GM06990 (cell line): Measurements from ENCODE around the gene SARM1.

Experiments
- DNase-seq: peaks from one replicate; pipeline ENCODE4 v3.0.0-alpha.2; 2011; ENCODE audit not compliant: insufficient read length; ENCODE audit errors: extremely low read depth
- H3K27me3 ChIP-seq: replicated peaks from 2 replicates; pipeline ENCODE4 v1.6.0; 2011; ENCODE audit warnings: low read length; ENCODE audit not compliant: control insufficient read depth, insufficient read depth
- H3K36me3 ChIP-seq: 2 replicates; pipeline ENCODE4 v1.5.1; 2011; ENCODE audit warnings: low read length; ENCODE audit not compliant: control insufficient read depth, insufficient read depth
- H3K4me3 ChIP-seq: replicated peaks from 2 replicates; pipeline ENCODE4 v1.5.1; 2011; ENCODE audit warnings: low read depth, mild to moderate bottlenecking, control low read depth, low read length
- TF ChIP-seq, protein P1 (sequence below): IDR thresholded peaks from 2 replicates; pipeline ENCODE4 v1.5.1; 2011; ENCODE audit warnings: low read length, control low read depth, mild to moderate bottlenecking, inconsistent platforms; ENCODE audit not compliant: insufficient read depth, poor library complexity, severe bottlenecking

SARM1 gene

GRCh38 chr17:28371245-28372202 is at the start of gene SARM1:
Gene SARM1, plus strand, starts transcription at chr17:28371694. Its CDS starts 339 bp downstream, at chr17:28372033.
- peak within 1 kb of the TSS; percentile 86 for H3K4me3 ChIP-seq
- no peaks in the 10 kb centered on the region for H3K36me3 ChIP-seq
- TF ChIP-seq, protein P1, sequence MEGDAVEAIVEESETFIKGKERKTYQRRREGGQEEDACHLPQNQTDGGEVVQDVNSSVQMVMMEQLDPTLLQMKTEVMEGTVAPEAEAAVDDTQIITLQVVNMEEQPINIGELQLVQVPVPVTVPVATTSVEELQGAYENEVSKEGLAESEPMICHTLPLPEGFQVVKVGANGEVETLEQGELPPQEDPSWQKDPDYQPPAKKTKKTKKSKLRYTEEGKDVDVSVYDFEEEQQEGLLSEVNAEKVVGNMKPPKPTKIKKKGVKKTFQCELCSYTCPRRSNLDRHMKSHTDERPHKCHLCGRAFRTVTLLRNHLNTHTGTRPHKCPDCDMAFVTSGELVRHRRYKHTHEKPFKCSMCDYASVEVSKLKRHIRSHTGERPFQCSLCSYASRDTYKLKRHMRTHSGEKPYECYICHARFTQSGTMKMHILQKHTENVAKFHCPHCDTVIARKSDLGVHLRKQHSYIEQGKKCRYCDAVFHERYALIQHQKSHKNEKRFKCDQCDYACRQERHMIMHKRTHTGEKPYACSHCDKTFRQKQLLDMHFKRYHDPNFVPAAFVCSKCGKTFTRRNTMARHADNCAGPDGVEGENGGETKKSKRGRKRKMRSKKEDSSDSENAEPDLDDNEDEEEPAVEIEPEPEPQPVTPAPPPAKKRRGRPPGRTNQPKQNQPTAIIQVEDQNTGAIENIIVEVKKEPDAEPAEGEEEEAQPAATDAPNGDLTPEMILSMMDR, result no peak
- peak; percentile 91 for DNase-seq
- no peaks in the 10 kb centered on the region for H3K27me3 ChIP-seq

GRCh38 chr17:28324267-28324745 is 47.2 kb upstream of the SARM1 start:
- peaks cover 5% of the 10 kb centered on the region for H3K36me3 ChIP-seq
- H3K27me3 ChIP-seq, result no peaks in the 10 kb centered on the region
- H3K4me3 ChIP-seq, result no peak overlapping the region
- TF ChIP-seq, protein P1, result no peak
- no peak for DNase-seq

DNA sequence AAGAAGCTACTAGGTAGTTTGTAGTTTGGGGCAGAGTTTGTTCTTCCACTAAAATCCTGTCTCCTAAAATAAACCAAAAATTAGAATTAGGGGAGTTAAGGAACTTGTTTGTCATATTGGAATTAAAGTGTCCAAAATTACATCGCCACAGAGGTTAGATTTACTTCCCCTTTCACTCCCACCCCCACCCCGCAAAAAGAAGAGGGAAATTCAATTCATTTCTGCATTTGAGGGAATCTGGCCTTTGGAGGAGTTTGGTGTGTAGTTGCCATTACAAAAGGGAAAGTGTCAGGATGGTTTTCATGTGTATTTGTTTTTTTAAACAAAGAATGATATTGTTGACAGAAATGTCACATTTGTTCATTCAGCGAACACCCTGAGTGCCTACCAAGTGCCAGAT is 46.7 kb upstream of the SARM1 start:
- Histone ChIP-seq H3K36me3 (peaks cover 5% of the 10 kb centered on the region), H3K27me3 (no peaks in the 10 kb centered on the region), H3K4me3 (no peak overlapping the region)
- TF ChIP-seq, protein P1, result no peak
- DNase-seq, result no peak

GRCh38 chr17:28325211-28325610 is 46.3 kb upstream of the SARM1 start:
- no peak for DNase-seq
- H3K36me3 ChIP-seq, result peaks cover 5% of the 10 kb centered on the region
- TF ChIP-seq, protein P1, result no peak
- H3K4me3 ChIP-seq, result no peak overlapping the region
- H3K27me3 ChIP-seq, result no peaks in the 10 kb centered on the region

DNA sequence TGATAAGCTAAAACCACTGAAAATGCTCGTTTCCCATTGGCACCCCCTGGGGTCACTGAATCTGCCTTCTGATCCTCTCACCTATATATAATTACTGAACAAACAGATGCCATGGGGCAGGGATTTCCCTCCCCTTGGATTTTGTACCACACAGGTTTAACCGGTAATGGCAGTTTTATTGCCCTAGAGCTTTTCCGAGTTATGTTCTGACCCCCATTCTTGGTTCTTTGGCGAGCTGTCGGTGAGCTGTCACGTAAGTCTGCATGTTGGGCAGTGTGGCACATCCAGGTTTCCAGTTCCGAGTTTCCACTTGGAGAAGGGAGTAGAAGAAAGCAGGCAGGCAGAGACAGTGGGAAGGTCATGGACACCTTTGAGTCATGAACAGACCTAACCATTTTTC is 45.4 kb upstream of the SARM1 start:
- peaks cover 7% of the 10 kb centered on the region for H3K36me3 ChIP-seq
- TF ChIP-seq, protein P1, result no peak
- no peaks in the 10 kb centered on the region for H3K27me3 ChIP-seq
- DNase-seq, result no peak
- H3K4me3 ChIP-seq, result no peak overlapping the region
